Parathyroid adenoma (tissue), 2 donors: ENCODE measurements around the gene CSNK2A1.

Source experiments
- H2AFZ ChIP-seq: fragments of 300-600 bp; sonication (generic); one replicate; pipeline ENCODE4 v1.7.0; 2017; ENCODE audit warnings: antibody characterized with exemption, mild to moderate bottlenecking
- H3K27ac ChIP-seq: fragments of 300-600 bp; sonication (generic); one replicate; pipeline ENCODE4 v1.7.0; 2017
- H3K27me3 ChIP-seq: fragments of 300-600 bp; sonication (generic); one replicate; pipeline ENCODE4 v1.7.0; 2017; ENCODE audit warnings: low read length; ENCODE audit not compliant: control insufficient read depth, insufficient read depth
- H3K36me3 ChIP-seq: fragments of 300-600 bp; sonication (generic); one replicate; pipeline ENCODE4 v1.7.0; 2017; ENCODE audit warnings: low read length; ENCODE audit not compliant: control insufficient read depth, insufficient read depth
- H3K4me1 ChIP-seq: fragments of 300-600 bp; sonication (generic); one replicate; pipeline ENCODE4 v1.7.0; 2017; ENCODE audit warnings: control low read depth
- H3K4me2 ChIP-seq: fragments of 300-600 bp; sonication (generic); one replicate; pipeline ENCODE4 v1.7.0; 2017; ENCODE audit warnings: low read length
- H3K4me3 ChIP-seq: fragments of 300-600 bp; sonication (generic); one replicate; pipeline ENCODE4 v1.7.0; 2017; ENCODE audit warnings: low read depth, low read length
- H3K79me2 ChIP-seq: fragments of 300-600 bp; sonication (generic); one replicate; pipeline ENCODE4 v1.7.0; 2017; ENCODE audit warnings: control low read depth
- H3K9ac ChIP-seq: fragments of 300-600 bp; sonication (generic); one replicate; pipeline ENCODE4 v1.7.0; 2017; ENCODE audit warnings: mild to moderate bottlenecking
- H3K9me3 ChIP-seq: fragments of 300-600 bp; sonication (generic); one replicate; pipeline ENCODE4 v1.7.0; 2017; ENCODE audit warnings: low read length; ENCODE audit not compliant: control insufficient read depth
- CTCF ChIP-seq: fragments of 300-600 bp; sonication (generic); IDR thresholded peaks from one replicate; pipeline ENCODE4 v1.7.0; 2017; ENCODE audit warnings: antibody characterized with exemption, mild to moderate bottlenecking
- donor health status: primary hyperparathyroidism.

The CSNK2A1 gene

GRCh38 chr20:432208-432607 lies 111.4 kb downstream of the CSNK2A1 start:
- H3K9ac ChIP-seq, result no peak overlapping the region
- H2AFZ ChIP-seq, result no peak overlapping the region
- TF ChIP-seq CTCF, result no peak
- H3K4me1 ChIP-seq, result no peaks in the 10 kb centered on the region
- H3K79me2 ChIP-seq, result no peaks in the 10 kb centered on the region
- H3K4me3 ChIP-seq, result no peak overlapping the region
- no peaks in the 10 kb centered on the region for H3K36me3 ChIP-seq
- no peaks in the 10 kb centered on the region for H3K27me3 ChIP-seq
- no peaks in the 10 kb centered on the region for H3K9me3 ChIP-seq
- H3K27ac ChIP-seq, result no peak overlapping the region
- no peak overlapping the region for H3K4me2 ChIP-seq

GRCh38 chr20:431012-431904 lies 112.3 kb downstream of the CSNK2A1 start:
- Histone ChIP-seq H3K9ac (no peak overlapping the region), H3K4me2 (no peak overlapping the region), H3K79me2 (no peaks in the 10 kb centered on the region), H3K36me3 (no peaks in the 10 kb centered on the region), H3K27me3 (no peaks in the 10 kb centered on the region), H3K27ac (no peak overlapping the region), H3K4me1 (no peaks in the 10 kb centered on the region), H3K9me3 (no peaks in the 10 kb centered on the region), H2AFZ (no peak overlapping the region), H3K4me3 (no peak overlapping the region)
- peak; percentile 93 for TF ChIP-seq CTCF

- Histone ChIP-seq H3K4me3 (no peak overlapping the region), H3K4me1 (no peaks in the 10 kb centered on the region), H3K4me2 (no peak overlapping the region), H3K9ac (no peak overlapping the region), H3K79me2 (no peaks in the 10 kb centered on the region), H3K36me3 (no peaks in the 10 kb centered on the region), H3K9me3 (no peaks in the 10 kb centered on the region), H3K27me3 (no peaks in the 10 kb centered on the region), H3K27ac (no peak overlapping the region), H2AFZ (no peak overlapping the region)
- TF ChIP-seq CTCF, result no peak
Observed at GRCh38 chr20:430091-430999, 113.2 kb downstream of the CSNK2A1 start.

GRCh38 chr20:428658-429200 lies 114.9 kb downstream of the CSNK2A1 start:
- Histone ChIP-seq H3K4me2 (no peak overlapping the region), H3K4me3 (no peak overlapping the region), H3K4me1 (no peaks in the 10 kb centered on the region), H3K9ac (no peak overlapping the region), H3K36me3 (no peaks in the 10 kb centered on the region), H3K27me3 (no peaks in the 10 kb centered on the region), H2AFZ (no peak overlapping the region), H3K27ac (no peak overlapping the region), H3K79me2 (no peaks in the 10 kb centered on the region), H3K9me3 (no peaks in the 10 kb centered on the region)
- no peak for TF ChIP-seq CTCF
